PFSK-1 (cell line): ENCODE data around the gene IL17RC.

Experiments used
- FOXP2 ChIP-seq: optimal IDR thresholded peaks from 2 replicates; pipeline ENCODE3; 2011; ENCODE audit warnings: borderline replicate concordance, control low read depth, inconsistent platforms; ENCODE audit not compliant: insufficient read depth; ENCODE audit errors: extremely low read length, extremely low read depth
- POLR2AphosphoS5 ChIP-seq: IDR thresholded peaks from 2 replicates; pipeline ENCODE4 v1.6.1; 2012; ENCODE audit warnings: low read depth, mild to moderate bottlenecking, control low read depth, low read length, moderate library complexity
- REST ChIP-seq, 2 experiments: IDR thresholded peaks; 2 replicates each; pipeline versions ENCODE4 v1.6.1 to v1.8.0; 2011 to 2012; ENCODE audit warnings: low read depth in 2 of 2, low read length in 2 of 2, control low read depth in 1 of 2, inconsistent platforms in 1 of 2, mild to moderate bottlenecking in 1 of 2, moderate library complexity in 1 of 2; ENCODE audit not compliant: insufficient read depth in 1 of 2
- SIN3A ChIP-seq: IDR thresholded peaks from 2 replicates; pipeline ENCODE4 v1.6.1; 2012; ENCODE audit warnings: mild to moderate bottlenecking, low read length, moderate library complexity, borderline replicate concordance; ENCODE audit not compliant: insufficient read depth
- TAF1 ChIP-seq: IDR thresholded peaks from 2 replicates; pipeline ENCODE4 v1.6.1; 2012; ENCODE audit warnings: low read length, control low read depth, borderline replicate concordance; ENCODE audit not compliant: insufficient read depth

The IL17RC gene

DNA sequence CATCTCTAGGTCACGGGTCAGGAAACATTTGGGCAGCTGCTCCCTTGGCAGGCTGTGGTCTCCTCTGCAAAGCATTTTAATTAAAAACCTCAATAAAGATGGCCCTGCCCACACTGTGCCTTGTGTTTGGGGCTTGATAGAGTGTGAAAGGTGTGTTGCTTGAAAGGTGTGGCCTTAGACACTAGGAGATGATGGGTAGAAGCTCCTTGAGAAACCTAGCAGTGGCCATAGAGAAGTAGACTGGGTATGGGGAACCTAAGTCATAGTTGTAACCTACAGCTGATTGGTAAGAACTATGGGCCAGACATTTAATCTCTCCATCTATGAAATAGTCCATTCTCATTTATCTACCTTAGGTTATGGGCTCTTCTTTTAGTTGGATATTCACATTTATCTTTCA lies 23.2 kb upstream of the IL17RC start:
- TF ChIP-seq FOXP2: no peak
- TF ChIP-seq TAF1: no peak
- TF ChIP-seq POLR2AphosphoS5: no peak
- TF ChIP-seq SIN3A: no peak
- TF ChIP-seq REST (IDR thresholded peaks at IDR 0.05; ENCODE audit: insufficient read depth in 1 of 2, low read depth in 2 of 2, low read length in 2 of 2): no peak

DNA sequence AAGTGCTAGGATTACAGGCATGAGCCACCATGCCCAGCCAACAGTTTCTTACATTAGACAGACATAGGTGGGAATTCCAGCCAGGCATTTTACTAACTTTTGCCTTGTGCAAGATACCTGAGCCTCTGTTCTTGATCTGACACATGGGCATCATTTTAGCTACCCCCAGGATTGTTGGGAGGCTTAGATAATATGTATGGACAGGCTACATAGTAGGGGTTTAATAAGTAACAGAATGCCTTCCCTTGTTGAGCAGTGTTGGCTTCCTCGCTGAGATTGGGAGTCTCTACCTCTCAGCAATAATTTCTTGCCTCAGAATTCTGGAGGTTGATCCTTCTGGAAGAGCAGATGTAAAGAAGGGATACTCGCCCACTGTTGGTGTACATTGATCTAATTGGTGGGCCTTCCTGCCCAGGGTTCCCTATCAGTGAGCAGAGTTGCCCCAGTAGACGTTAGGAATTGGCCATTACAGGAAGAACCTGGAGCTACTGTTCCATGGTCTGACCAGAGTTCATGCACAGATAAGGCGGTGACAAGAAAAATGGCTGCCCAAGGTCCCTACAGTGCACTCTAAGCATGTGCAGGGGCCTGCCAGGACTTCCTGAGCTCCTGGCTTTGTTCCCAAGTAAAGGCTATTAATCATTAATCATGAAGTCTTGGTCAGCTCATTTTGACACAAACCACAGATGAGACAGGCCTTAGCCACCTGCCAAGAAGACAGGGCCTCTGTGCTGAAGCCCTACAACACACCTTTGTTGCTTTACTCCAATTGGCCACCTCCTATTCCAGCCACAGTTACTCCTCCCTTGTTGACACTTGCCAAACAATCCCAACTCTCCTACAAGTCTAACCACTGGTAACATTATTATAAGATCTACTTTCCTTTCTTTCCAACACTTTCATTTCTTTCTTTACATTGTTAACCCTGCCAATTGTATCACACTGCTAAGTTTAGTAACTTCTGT lies 19.2 kb upstream of the IL17RC start:
- TF ChIP-seq SIN3A (no peak), FOXP2 (no peak), TAF1 (no peak), REST (IDR thresholded peaks at IDR 0.05; ENCODE audit: insufficient read depth in 1 of 2, low read depth in 2 of 2, low read length in 2 of 2) (no peak), POLR2AphosphoS5 (no peak)

DNA sequence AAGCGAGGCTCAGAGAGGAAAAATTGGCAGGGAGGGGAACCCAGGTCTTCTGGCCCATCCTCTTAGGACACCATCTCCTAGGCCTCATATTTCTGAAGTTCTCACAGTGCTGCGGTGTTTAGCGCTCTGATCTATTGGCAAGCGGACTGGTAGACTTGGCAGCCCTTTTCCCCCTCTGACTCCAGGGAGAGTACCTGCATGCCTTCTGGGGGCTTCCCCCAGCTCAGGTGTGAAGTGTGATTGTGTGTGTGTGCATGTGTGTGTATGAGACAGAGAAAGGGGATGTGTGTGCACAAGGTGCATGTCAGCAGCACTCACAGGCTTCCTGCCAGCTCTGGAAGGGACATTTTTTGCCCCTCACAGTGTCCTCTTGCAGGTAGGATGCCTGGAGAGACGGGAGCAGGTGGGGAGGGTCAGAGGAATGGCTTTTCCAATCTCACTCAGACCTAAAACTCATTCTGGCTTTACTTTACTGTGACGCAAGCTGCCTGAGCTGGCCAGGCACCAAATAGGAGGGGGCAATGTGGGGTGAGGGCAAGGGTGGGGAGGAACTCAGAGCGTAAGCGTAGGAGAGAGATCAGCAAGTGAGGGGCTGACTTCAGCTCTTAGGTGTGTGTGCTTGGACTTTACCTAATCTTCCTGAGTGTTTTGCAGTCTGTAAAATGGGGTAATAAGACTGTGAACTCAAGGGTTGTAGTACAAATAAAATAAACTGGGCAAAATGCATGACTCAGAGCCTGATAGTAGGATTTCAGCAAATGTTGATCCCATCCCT lies 18.2 kb upstream of the IL17RC start:
- TF ChIP-seq TAF1: no peak
- TF ChIP-seq REST (IDR thresholded peaks at IDR 0.05; ENCODE audit: insufficient read depth in 1 of 2, low read depth in 2 of 2, low read length in 2 of 2): no peak
- no peak for TF ChIP-seq POLR2AphosphoS5
- no peak for TF ChIP-seq FOXP2
- no peak for TF ChIP-seq SIN3A

GRCh38 chr3:9899289-9899791 lies 17.6 kb upstream of the IL17RC start:
- TF ChIP-seq TAF1: no peak
- no peak for TF ChIP-seq SIN3A
- TF ChIP-seq POLR2AphosphoS5: no peak
- no peak for TF ChIP-seq REST (IDR thresholded peaks at IDR 0.05; ENCODE audit: insufficient read depth in 1 of 2, low read depth in 2 of 2, low read length in 2 of 2)
- no peak for TF ChIP-seq FOXP2
